ENCODE measurements around the gene NHEJ1. TPM values are rescaled to one million over a fixed set of nuclear protein-coding genes. Genes with fewer than 3 reads are reported as not detected.

Gene NHEJ1
- total and polyA plus RNA-seq, 9 of the 15 experiments (the other 6 are each of a cell fraction or from before 2014, with no cell fraction given): 9.0 to 23.7 (median 13.9) TPM

GRCh38 chr2:219182331-219183150 is 21.9 kb upstream of the NHEJ1 start:
- peaks cover 62% of the 10 kb centered on the region; the same call in 2 of the 3 replicates for H3K36me3 ChIP-seq (ENCODE audit: control insufficient read depth, insufficient read depth, low read length)
- no peaks in the 10 kb centered on the region for H3K9me3 ChIP-seq (replicated peaks; ENCODE audit: control insufficient read depth, insufficient read depth, low read depth, low read length)
- H3K4me1 ChIP-seq (replicated peaks in 1 of 2; ENCODE audit: control insufficient read depth in 2 of 2, insufficient read depth in 2 of 2, low read length in 2 of 2): peaks cover 5 to 9% of the 10 kb centered on the region in 2 experiments; a peak in 3 of 5 replicates
- BruUV-seq (replicated peaks): no TSS peak
- H3K9ac ChIP-seq (ENCODE audit: insufficient read depth in 1 of 2, low read depth in 2 of 2, low read length in 2 of 2): no peak overlapping the region
- H3K4me2 ChIP-seq (ENCODE audit: insufficient read depth, low read length): no peak overlapping the region
- H3K9me1 ChIP-seq (ENCODE audit: control insufficient read depth, insufficient read depth, low read length): no peaks in the 10 kb centered on the region
- no peak for DNase-seq (ENCODE audit: extremely low read depth in 1 of 4, low spot score in 3 of 4)
- no peak overlapping the region for H3K4me3 ChIP-seq
- in situ Hi-C loops (cut with MboI) (no loop called here), intact Hi-C loops (cut with micrococcal nuclease) (no loop called here)
- no peaks in the 10 kb centered on the region for H4K20me1 ChIP-seq (replicated peaks; ENCODE audit: control insufficient read depth, insufficient read depth, low read length)
- ChIA-PET POLR2A (interaction anchor here (1.1 to 2.5 kb wide), 2 partner anchors 10 to 23 kb away, joined by 4 to 10 read pairs; no protein-coding TSS in a partner anchor), CTCF (ENCODE audit: low intra/inter-chr PET ratio) (no interaction called here)
- no peak overlapping the region for H2AFZ ChIP-seq (ENCODE audit: low read depth, low read length)
- 80% methylated on average over 7 of the region's 8 CpGs for WGBS (ENCODE audit: insufficient coverage, low coverage, missing lambda C conversion rate)
- H3K27me3 ChIP-seq (ENCODE audit: control insufficient read depth in 2 of 2, insufficient read depth in 2 of 2, low read length in 2 of 2): no peaks in the 10 kb centered on the region
- peaks cover 23% of the 10 kb centered on the region for H3K79me2 ChIP-seq (ENCODE audit: control insufficient read depth, insufficient read depth, low read length)
- no peak overlapping the region for H3K27ac ChIP-seq (ENCODE audit: extremely low read depth, low read depth, low read length)
- no peak for FAIRE-seq
- no peak for ATAC-seq
- TF ChIP-seq FOXJ3 (CRISPR knock-in tag; IDR thresholded peaks at IDR 0.05) (no peak), ZNF41 (CRISPR knock-in tag; conservative IDR thresholded peaks at IDR 0.05) (no peak), POLR2B (IDR thresholded peaks at IDR 0.05; ENCODE audit: low read depth, partially characterized antibody) (no peak), ZNF282 (CRISPR knock-in tag; IDR thresholded peaks at IDR 0.05) (no peak), ZNF507 (tag; conservative IDR thresholded peaks at IDR 0.05) (no peak), HMGN3 (IDR thresholded peaks at IDR 0.05; ENCODE audit: borderline replicate concordance, extremely low read depth, insufficient read length, low read depth, low read length) (no peak), ARID4B (CRISPR knock-in tag; IDR thresholded peaks at IDR 0.05) (no peak), PCBP1 (IDR thresholded peaks at IDR 0.05; ENCODE audit: low read depth, low read length, poor library complexity, severe bottlenecking) (no peak), E2F8 (IDR thresholded peaks at IDR 0.05; ENCODE audit: low read depth, partially characterized antibody) (no peak), ZNF551 (CRISPR knock-in tag; IDR thresholded peaks at IDR 0.05) (no peak), ZC3H4 (CRISPR knock-in tag; IDR thresholded peaks at IDR 0.05; ENCODE audit: borderline replicate concordance) (no peak), CBFA2T2 (conservative IDR thresholded peaks at IDR 0.05) (no peak), ZNF224 (CRISPR knock-in tag; IDR thresholded peaks at IDR 0.05) (no peak), KDM1A (IDR thresholded peaks at IDR 0.05) (no peak), ZBED1 (IDR thresholded peaks at IDR 0.05) (no peak), SOX6 (IDR thresholded peaks at IDR 0.05) (no peak), MCM2 (IDR thresholded peaks at IDR 0.05; ENCODE audit: low read depth) (no peak)

Measured in K562 (cell line).